RPMI8226 (cell line): ENCODE measurements around the gene PRM2.

Source experiments
- DNase-seq: peaks from one replicate; pipeline ENCODE4 v3.0.0-alpha.2; 2015

PRM2 gene

GRCh38 chr16:11245988-11246387 is 30.3 kb downstream of the PRM2 start:
- peak; percentile 80 for DNase-seq

GRCh38 chr16:11245222-11245737 is 31.0 kb downstream of the PRM2 start:
- DNase-seq: no peak

GRCh38 chr16:11242658-11243057 is 33.6 kb downstream of the PRM2 start:
- no peak for DNase-seq

GRCh38 chr16:11241480-11242204 is 34.6 kb downstream of the PRM2 start:
- DNase-seq: no peak

GRCh38 chr16:11240636-11241473 is 35.4 kb downstream of the PRM2 start:
- DNase-seq: peak; percentile 78

- DNase-seq: no peak
Measured at GRCh38 chr16:11239644-11240632, 36.3 kb downstream of the PRM2 start.

GRCh38 chr16:11238272-11239202 is 37.7 kb downstream of the PRM2 start:
- no peak for DNase-seq

GRCh38 chr16:11236461-11237254 is 39.6 kb downstream of the PRM2 start:
- DNase-seq: no peak

GRCh38 chr16:11235703-11235991 is 40.6 kb downstream of the PRM2 start:
- DNase-seq: no peak

GRCh38 chr16:11234884-11235702 is 41.2 kb downstream of the PRM2 start:
- DNase-seq: no peak

- DNase-seq: no peak
Measured at GRCh38 chr16:11233727-11234376, 42.4 kb downstream of the PRM2 start.

GRCh38 chr16:11232852-11233726 is 43.2 kb downstream of the PRM2 start:
- peak; percentile 49 for DNase-seq

- no peak for DNase-seq
Measured at GRCh38 chr16:11232302-11232851, 43.9 kb downstream of the PRM2 start.

GRCh38 chr16:11231367-11231970 is 44.8 kb downstream of the PRM2 start:
- DNase-seq: no peak

- DNase-seq: peak; percentile 78
Measured at GRCh38 chr16:11229906-11230305, 46.4 kb downstream of the PRM2 start.

- DNase-seq: no peak
Measured at GRCh38 chr16:11229432-11229831, 46.8 kb downstream of the PRM2 start.

- DNase-seq: no peak
Measured at GRCh38 chr16:11225677-11226549, 50.4 kb downstream of the PRM2 start.
